ENCODE data around the gene OR10J1. TPM values are rescaled to one million over a fixed set of nuclear protein-coding genes. Genes with fewer than 3 reads are reported as not detected.

OR10J1 gene, protein sequence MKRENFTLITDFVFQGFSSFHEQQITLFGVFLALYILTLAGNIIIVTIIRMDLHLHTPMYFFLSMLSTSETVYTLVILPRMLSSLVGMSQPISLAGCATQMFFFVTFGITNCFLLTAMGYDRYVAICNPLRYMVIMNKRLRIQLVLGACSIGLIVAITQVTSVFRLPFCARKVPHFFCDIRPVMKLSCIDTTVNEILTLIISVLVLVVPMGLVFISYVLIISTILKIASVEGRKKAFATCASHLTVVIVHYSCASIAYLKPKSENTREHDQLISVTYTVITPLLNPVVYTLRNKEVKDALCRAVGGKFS
- not detected in 2 replicates for total RNA-seq (2014; rRNA removed; shearing (Covaris generic))

DNA sequence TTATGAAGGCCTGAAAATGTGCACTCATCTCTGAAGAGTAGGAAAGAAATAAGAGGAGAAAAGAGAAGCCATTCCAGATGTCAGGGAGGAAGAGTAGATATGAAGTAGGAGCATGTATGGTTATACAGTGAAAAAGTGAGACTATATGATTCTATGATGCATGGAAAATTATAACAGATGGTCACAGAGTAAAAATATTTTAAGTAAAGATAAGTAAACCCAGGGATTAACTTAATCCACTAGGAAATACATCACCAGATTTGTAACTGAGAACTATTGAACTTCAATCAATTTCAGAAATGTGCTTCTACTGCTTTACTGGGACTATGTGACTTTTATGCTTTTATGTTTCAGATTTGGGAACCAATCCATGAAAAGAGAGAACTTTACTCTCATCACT lies at the start of gene OR10J1:
Gene OR10J1 (plus strand): TSS at position 301 of the 400 bp plus-strand sequence. CDS start 70 bp downstream, at position 371.
- H3K27me3 ChIP-seq (ENCODE audit: control insufficient read depth, insufficient read depth, low read length), result no peaks in the 10 kb centered on the region
- DNase-seq, result no peak
- no peaks in the 10 kb centered on the region for H3K36me3 ChIP-seq (replicated peaks; ENCODE audit: control insufficient read depth, insufficient read depth, low read length)
- no peak within 1 kb of the TSS for H3K4me3 ChIP-seq (ENCODE audit: insufficient read depth, low read depth, low read length)

DNA sequence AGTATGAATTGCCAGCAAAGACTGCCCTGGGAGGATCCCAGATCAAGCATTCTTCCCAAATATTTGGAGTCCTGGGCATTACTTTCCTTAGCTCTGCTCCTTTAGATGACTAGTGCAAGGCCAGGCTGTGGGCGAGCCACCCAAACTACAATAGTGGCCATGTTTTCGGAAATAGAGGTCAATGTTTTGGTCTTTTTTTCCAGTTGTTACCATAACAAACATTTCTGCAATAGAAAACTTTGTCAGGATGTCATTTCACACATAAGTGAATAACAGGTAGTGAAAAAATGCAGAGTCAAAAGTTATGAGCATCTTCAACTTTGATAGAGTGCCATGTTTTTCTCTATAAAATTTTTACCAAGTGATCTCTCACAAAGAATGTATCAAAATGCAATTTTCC lies 32.7 kb upstream of the OR10J1 start:
- no peak for DNase-seq
- H3K27me3 ChIP-seq (ENCODE audit: control insufficient read depth, insufficient read depth, low read length), result no peaks in the 10 kb centered on the region
- H3K4me3 ChIP-seq (ENCODE audit: insufficient read depth, low read depth, low read length), result no peak overlapping the region
- no peaks in the 10 kb centered on the region for H3K36me3 ChIP-seq (replicated peaks; ENCODE audit: control insufficient read depth, insufficient read depth, low read length)

DNA sequence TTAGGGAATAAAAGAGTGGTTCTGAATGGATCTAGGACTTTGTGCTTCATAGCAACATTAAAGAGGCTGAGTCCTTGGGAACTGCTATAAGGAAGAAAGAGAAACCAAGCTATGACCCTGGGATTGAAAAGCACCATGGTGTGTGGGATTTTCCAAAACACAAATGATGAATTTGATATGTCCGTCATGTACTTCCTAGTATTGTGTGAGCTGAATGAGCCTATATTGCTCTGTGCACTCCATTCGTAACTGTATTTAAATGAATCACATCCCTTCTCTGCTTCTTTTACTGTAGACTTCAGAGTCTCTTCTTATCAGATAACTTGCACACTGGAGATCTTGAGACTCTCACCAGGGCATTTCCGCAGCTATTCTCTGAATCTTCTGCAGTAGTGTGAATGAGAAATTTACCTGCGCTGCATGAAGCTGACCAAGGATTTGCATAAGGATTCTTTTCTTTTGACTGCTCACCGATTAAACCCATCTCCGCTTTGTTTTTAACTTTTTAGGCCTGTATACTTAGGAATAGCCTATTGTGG lies 30.6 kb upstream of the OR10J1 start:
- no peak overlapping the region for H3K4me3 ChIP-seq (ENCODE audit: insufficient read depth, low read depth, low read length)
- H3K27me3 ChIP-seq (ENCODE audit: control insufficient read depth, insufficient read depth, low read length), result no peaks in the 10 kb centered on the region
- H3K36me3 ChIP-seq (replicated peaks; ENCODE audit: control insufficient read depth, insufficient read depth, low read length), result no peaks in the 10 kb centered on the region
- peak; percentile 2 for DNase-seq

DNA sequence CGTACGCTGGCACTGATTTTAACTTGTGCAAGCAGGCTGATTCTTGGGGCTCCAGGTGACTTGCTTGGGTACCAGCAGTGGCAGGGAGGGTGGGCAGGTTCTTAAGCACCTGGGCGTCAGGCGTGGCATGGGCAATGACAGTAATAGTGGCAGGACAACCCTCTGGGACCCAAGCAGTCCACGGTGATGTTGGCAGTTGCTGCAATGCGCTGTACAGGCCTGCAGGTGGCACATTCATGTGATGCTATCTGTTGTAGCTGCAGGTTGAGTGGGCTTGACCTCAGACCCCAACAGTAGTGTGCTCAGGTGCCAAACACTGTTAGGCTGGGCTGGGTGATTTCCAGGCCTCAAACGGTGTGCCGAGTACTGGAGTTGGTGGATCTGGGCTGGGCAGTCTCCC lies 17.7 kb upstream of the OR10J1 start:
- H3K4me3 ChIP-seq (ENCODE audit: insufficient read depth, low read depth, low read length), result no peak overlapping the region
- DNase-seq, result peak; percentile 4
- no peaks in the 10 kb centered on the region for H3K27me3 ChIP-seq (ENCODE audit: control insufficient read depth, insufficient read depth, low read length)
- no peaks in the 10 kb centered on the region for H3K36me3 ChIP-seq (replicated peaks; ENCODE audit: control insufficient read depth, insufficient read depth, low read length)

DNA sequence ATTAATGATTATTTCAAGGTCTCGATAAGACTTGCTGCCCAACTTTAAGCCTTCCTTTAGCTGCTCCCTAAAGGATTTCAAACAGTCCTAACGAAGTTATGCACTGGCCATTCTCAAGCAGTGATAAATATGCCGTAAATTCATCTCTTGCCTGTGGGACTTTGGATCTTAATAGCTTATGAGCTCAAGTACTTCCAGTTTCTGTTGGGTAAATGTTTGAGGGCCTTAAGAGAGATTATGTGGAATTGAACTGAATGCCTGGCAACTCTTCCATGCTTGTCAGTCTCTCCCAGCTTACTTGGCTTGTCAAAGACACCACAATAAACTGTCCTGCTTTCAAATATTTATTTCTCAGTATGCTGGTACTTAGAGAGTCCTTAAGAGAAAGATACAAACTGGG lies 11.0 kb upstream of the OR10J1 start:
- H3K36me3 ChIP-seq (replicated peaks; ENCODE audit: control insufficient read depth, insufficient read depth, low read length), result no peaks in the 10 kb centered on the region
- H3K4me3 ChIP-seq (ENCODE audit: insufficient read depth, low read depth, low read length), result no peak overlapping the region
- H3K27me3 ChIP-seq (ENCODE audit: control insufficient read depth, insufficient read depth, low read length), result no peaks in the 10 kb centered on the region
- DNase-seq, result no peak

DNA sequence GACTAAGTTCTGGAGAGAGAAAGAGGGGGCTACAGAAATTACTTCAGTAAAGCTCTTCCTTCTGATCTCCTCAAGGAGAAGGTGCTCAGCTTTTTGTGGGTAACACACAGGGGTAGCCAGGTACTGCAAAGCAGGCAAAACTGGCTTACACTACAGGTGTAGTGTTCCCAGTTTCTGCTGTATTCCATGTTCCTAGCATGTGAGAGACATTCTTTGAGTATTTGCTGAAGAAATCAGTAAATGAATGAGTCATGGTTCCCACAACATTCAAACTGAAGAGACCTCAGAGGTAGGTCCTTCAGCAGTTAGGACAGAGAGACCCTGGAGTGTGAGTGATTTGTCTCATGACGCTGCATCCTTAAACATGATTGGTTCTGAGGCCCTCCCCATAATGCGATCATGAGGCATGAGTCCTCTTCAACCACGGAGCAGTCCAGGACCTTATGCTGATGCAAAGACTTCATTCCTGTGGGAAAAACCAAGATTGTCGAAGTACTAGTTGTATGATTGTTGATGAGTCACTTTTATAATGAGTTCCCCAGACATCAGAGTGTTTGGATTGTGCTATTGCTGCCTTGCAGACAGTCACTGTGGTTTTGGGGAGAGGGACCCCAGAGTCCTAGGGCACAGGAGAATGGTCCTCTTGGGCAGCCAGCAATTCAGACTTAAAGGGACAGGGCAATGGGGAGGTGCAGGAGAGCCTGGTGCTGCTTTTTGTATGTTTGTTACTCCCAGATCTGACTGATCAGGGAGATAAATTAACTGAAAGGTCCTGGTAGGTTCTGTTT lies 10.3 kb upstream of the OR10J1 start:
- Histone ChIP-seq H3K4me3 (ENCODE audit: insufficient read depth, low read depth, low read length) (no peak overlapping the region), H3K27me3 (ENCODE audit: control insufficient read depth, insufficient read depth, low read length) (no peaks in the 10 kb centered on the region), H3K36me3 (replicated peaks; ENCODE audit: control insufficient read depth, insufficient read depth, low read length) (no peaks in the 10 kb centered on the region)
- DNase-seq, result no peak

DNA sequence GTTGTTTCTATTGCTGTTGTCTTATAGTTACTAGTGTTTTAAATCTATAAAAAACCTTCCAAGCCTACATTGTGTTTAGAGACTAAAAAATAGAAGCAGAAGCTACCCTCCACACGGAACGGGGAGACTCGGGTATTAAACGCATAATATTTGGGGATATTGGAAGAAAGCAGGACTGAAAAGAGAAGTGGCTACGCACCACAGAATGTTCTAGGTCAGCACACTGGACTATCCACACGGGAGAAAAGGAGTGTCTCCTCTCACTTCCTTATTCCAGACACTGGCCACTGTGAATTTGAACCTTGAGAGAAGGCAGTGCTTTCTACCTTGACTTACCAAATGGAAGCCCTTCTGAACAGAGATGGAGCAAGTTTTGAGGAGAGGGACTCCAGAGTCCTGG lies 8.5 kb upstream of the OR10J1 start:
- Histone ChIP-seq H3K27me3 (ENCODE audit: control insufficient read depth, insufficient read depth, low read length) (no peaks in the 10 kb centered on the region), H3K4me3 (ENCODE audit: insufficient read depth, low read depth, low read length) (no peak overlapping the region), H3K36me3 (replicated peaks; ENCODE audit: control insufficient read depth, insufficient read depth, low read length) (no peaks in the 10 kb centered on the region)
- no peak for DNase-seq

DNA sequence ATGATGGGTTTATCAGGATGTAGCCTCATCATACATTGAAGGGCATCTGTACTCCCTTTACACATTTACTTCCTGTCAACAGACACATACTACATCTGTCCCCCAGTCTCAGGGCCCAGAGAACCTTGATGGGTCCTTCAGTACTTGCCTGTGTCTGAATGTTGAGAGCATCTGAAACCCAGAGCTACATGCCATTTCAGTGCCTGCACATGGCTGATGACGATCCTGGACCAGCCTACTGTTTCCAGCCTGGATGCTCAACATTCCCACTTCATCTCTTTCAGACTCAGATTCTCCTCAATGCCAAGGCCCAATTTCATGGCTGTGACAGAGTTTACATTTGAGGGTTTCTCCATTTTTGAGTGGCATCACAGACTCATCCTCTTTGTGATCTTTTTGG lies 7.6 kb upstream of the OR10J1 start, which contains the start of gene OR10J4:
Gene OR10J4 (plus strand): TSS at position 301 of the 400 bp plus-strand sequence.
- H3K36me3 ChIP-seq (replicated peaks; ENCODE audit: control insufficient read depth, insufficient read depth, low read length), result no peaks in the 10 kb centered on the region
- DNase-seq, result no peak
- H3K27me3 ChIP-seq (ENCODE audit: control insufficient read depth, insufficient read depth, low read length), result no peaks in the 10 kb centered on the region
- no peak within 1 kb of the TSS for H3K4me3 ChIP-seq (ENCODE audit: insufficient read depth, low read depth, low read length)

DNA sequence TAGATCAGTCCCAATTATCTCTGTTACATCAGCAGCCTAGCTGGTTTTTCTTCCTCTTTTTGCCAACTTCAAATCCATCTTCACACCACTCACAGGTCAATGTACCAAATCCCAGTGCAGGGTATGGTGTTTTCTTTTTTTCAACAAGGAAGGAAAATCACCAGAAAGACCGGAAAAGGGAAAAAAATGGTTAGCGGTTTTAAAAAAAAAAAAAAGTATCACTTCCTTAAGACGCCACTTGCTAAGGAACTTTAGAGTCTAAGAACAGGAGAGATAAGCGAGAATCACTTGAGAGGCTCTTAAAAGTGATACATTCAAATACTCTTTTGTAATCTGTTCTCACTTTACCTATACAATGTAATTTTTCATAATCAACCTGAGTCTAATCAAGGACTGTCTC lies 3.1 kb upstream of the OR10J1 start:
- Histone ChIP-seq H3K27me3 (ENCODE audit: control insufficient read depth, insufficient read depth, low read length) (no peaks in the 10 kb centered on the region), H3K36me3 (replicated peaks; ENCODE audit: control insufficient read depth, insufficient read depth, low read length) (no peaks in the 10 kb centered on the region), H3K4me3 (ENCODE audit: insufficient read depth, low read depth, low read length) (no peak overlapping the region)
- DNase-seq, result no peak

DNA sequence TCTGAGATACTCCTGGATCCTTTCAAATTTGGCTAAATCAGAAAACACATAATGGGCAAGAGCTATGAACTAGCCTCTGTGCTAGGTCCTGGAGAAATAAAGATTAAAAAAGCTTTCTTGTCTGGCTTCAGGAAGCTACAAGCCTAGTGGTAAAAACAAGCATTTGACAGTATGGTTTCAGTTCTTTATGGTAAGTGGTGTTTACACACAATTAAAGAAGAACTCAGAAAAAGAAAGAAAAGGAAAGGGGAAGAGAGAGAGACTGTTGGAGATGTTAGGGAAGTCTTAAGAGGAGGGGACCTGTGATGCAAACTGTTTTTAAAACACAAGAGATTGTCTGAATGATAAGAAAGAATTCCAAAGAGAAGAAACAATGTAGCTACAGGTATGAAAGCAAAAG lies 1.8 kb downstream of the OR10J1 start:
- no peaks in the 10 kb centered on the region for H3K36me3 ChIP-seq (replicated peaks; ENCODE audit: control insufficient read depth, insufficient read depth, low read length)
- DNase-seq, result no peak
- no peaks in the 10 kb centered on the region for H3K27me3 ChIP-seq (ENCODE audit: control insufficient read depth, insufficient read depth, low read length)
- no peak overlapping the region for H3K4me3 ChIP-seq (ENCODE audit: insufficient read depth, low read depth, low read length)

DNA sequence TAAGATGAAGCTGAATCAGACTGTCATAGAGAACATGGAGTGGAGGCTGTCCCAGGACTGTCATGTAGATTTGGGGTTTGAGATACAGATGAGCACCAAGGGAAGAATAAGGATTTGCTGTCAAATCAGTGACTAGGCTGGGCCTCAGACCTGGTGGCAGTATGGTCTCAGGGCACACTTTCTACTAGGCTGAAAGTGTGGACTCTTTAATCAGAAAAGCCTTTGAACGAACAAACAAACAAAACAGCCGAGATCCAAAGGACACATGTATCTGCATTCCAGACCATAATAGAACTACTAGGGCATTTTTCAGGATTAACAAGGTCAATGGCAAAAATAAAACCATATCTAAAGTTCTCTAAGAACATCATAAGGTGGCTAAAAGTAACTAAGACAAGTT lies 2.9 kb downstream of the OR10J1 start:
- DNase-seq, result no peak
- Histone ChIP-seq H3K36me3 (replicated peaks; ENCODE audit: control insufficient read depth, insufficient read depth, low read length) (no peaks in the 10 kb centered on the region), H3K27me3 (ENCODE audit: control insufficient read depth, insufficient read depth, low read length) (no peaks in the 10 kb centered on the region), H3K4me3 (ENCODE audit: insufficient read depth, low read depth, low read length) (no peak overlapping the region)

DNA sequence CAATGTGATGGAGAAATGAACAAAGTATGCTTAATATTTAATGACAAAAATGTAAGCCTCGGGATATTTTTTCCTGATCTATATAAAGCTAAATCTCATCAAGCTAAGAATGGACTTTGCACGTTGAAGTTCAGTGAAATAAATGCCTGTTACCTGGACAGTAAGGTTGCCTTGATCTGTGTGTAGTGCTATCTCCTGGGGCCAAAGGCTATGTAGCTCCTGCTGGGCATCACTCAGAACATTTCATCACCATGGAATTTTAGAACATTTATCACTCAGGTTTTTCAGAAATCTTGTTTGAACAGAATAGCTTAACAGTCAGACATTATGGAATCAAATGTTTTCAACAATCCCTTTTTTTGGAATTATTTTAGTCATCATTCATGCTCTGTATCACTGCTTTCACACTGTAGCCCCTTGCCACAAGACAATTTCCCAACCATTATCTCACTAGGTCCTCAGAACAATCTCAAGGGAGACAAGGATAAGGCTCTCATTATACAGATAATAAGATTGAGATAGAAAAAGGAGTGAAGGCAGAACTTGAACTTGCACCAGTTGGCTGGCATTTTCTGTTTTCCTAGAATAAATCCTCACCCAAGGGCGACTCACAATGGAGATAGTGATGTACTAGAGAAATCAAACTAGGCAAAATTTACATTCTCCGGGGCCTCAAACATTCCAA lies 3.7 kb downstream of the OR10J1 start:
- DNase-seq, result no peak
- Histone ChIP-seq H3K36me3 (replicated peaks; ENCODE audit: control insufficient read depth, insufficient read depth, low read length) (no peaks in the 10 kb centered on the region), H3K4me3 (ENCODE audit: insufficient read depth, low read depth, low read length) (no peak overlapping the region), H3K27me3 (ENCODE audit: control insufficient read depth, insufficient read depth, low read length) (no peaks in the 10 kb centered on the region)

DNA sequence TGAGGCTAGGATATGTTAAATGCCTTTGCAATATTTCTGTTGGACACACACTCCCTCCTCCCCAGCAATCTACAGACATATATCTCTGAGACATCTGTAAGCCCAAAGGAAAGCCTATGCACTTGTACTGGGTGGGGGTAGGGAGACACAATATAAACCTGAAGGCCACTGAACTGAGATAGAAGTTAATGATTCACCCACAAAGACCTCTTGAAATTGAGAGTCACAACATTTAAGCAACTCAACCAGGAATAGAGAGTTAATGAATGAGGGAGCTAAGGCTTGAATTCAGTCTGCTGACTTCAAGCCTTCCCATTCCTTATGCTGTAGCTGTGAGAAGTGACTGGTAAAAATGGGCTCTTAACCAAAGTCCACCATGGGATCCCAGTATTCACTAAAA lies 5.0 kb downstream of the OR10J1 start:
- DNase-seq, result no peak
- no peaks in the 10 kb centered on the region for H3K27me3 ChIP-seq (ENCODE audit: control insufficient read depth, insufficient read depth, low read length)
- H3K36me3 ChIP-seq (replicated peaks; ENCODE audit: control insufficient read depth, insufficient read depth, low read length), result no peaks in the 10 kb centered on the region
- H3K4me3 ChIP-seq (ENCODE audit: insufficient read depth, low read depth, low read length), result no peak overlapping the region

DNA sequence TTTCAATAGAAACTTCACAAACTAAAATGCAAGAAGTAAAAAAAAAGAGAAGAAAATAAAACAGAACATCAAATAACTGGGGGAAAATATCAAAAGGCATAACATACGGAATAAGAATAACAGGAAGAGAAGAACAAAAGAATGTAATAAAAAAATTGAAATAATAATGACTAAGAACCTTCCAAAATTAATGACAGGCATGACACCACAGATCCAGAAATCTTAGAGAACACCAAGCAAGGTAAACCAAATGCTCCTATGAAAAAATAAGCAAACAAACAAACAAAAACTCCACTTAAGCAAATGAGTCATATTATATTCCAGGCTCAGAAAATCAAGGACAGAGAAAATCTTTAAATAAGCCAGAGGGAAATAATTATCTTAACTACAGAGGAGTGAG lies 8.7 kb downstream of the OR10J1 start:
- Histone ChIP-seq H3K36me3 (replicated peaks; ENCODE audit: control insufficient read depth, insufficient read depth, low read length) (no peaks in the 10 kb centered on the region), H3K4me3 (ENCODE audit: insufficient read depth, low read depth, low read length) (no peak overlapping the region), H3K27me3 (ENCODE audit: control insufficient read depth, insufficient read depth, low read length) (no peaks in the 10 kb centered on the region)
- no peak for DNase-seq
